Glomerular visceral epithelial cell (primary cell): ENCODE measurements around the gene GCNA.

Experiments
- DNase-seq: peaks from one replicate; pipeline ENCODE4 v3.0.0-alpha.2; 2016; ENCODE audit errors: extremely low spot score

Gene GCNA

DNA sequence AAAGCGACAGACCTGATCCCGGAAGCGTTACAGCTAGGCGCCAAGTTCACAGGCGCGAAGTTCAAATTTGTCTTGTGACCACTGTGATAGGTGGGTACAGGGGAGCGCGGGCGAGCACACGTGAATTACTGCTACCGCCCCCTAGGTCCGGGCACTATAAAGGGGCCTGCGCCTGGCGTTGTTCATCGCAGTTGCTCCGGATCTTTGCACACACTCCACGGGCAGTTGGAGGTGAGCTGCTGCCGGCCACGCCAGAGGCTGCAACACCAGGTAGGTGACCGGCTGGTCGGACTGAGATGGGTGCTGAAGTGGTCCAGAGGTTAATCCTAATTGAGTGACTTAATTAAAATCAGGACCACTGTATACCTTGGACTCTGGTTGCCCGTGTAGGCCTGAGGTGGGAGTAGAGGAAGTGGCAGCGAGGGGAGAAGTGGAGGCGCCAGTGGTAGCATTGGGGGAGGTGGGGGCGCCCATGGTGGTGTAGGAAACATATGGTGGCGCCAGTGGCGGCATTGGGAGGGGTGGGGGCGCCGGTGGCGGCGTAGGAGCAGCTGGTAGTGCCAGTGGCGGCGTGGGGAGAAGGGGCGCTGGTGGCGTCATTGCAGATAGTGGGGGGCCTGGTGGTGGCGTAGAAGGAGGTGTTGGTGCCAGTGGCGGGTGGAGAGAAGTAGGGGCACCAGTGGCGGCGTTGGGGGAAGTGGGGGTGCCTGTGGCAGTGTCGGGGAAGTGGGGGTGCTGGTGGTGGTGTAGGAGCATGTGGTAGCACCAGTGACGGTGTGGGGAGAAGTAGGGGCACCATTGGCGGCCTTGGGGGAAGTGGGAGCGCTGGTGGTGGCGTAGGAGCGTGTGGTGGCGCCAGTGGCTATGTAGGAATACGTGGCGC is at the start of gene GCNA:
Gene GCNA, plus strand, starts transcription at position 185 of the 883 bp plus-strand sequence. CDS start 2,385 bp downstream, outside the sequence.
- no peak for DNase-seq

GRCh38 chrX:71532078-71532752 is 46.0 kb upstream of the GCNA start:
- peak; percentile 57 for DNase-seq

DNA sequence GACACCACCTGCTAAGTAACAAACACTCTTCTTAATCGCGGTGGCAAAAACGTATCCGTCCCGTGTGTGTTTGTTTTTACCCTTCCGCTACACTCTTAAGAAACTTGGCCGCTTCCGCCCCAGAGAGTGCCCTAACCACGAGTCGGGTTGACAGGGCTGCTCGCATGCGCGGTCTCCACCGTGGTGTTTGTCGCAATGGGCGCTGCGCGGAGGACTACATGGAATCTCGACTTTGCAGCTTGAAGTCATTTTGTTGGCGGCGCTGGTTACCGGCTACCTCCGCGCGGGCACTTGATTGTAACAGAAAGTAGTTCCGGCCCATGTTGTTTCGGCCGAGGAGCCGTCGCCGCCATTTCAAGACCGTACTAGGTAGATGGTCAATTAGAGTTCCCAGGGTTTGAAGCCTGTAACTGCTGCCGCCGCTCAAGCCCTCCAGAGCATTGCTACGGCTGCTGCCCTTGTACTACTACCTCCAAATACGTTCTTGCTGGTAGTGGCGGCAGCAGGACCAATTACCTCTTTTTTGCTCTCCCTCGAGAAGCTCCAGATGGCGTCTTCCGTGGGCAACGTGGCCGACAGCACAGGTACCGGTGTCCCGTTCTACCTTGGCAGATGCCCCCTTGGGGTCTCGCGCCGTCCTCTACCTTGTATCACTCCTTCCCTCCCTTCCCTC is 45.3 kb upstream of the GCNA start, which contains the start of gene OGT:
Gene OGT, plus strand, starts transcription at position 352 of the 673 bp plus-strand sequence. Its CDS starts 196 bp downstream, at position 548.
- peak; percentile 91 for DNase-seq

DNA sequence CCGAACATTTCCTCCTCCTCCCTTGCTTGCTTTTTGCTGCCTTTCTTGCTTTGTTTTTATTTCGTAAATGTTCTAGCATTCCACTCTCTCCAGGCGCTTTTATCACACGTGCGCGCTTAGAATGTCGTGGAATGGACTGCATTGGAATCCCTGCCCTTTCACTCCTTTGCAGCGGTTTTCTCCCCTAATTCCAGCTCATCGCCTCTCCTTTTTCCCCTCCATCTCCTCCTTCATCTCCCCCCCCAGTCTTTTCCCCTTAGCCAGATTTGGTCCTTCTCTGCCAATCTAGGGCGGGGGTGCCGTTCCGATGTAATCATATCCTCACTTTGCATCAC is 44.8 kb upstream of the GCNA start:
- no peak for DNase-seq

DNA sequence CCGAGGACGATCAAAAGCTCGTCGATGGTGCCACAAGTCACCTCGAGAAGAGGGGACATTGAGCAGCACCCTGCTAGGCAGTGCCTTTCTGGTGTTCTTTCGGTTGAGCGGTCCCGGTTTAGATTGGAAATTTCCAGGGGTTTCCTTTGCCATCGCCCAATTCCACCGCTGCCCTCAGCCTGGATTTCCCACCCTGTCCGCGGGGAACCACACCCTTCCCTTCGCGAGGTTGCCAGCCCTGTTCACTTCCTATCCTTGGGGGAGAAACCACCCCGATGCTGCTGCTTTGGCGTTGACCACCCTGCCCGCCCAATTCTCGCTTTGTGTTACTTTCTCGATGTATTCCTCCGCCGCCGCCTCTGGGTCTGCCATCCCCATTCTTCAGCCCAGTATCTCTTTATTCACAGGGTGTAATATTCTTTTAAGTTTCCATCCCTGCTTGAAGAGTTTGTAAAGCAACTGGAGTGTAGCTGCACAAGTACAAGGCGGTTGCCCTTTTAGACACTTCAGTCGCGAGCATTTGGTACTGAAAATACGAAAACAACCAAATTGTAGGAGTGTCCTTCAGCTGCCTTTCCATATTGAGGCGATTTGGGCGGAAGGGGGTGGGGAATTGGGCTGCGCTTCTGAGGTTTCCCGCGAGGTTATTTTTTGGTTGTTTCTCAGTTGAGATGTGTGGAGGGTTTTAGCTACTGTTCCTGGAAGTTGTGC is 44.2 kb upstream of the GCNA start:
- DNase-seq = peak; percentile 42

DNA sequence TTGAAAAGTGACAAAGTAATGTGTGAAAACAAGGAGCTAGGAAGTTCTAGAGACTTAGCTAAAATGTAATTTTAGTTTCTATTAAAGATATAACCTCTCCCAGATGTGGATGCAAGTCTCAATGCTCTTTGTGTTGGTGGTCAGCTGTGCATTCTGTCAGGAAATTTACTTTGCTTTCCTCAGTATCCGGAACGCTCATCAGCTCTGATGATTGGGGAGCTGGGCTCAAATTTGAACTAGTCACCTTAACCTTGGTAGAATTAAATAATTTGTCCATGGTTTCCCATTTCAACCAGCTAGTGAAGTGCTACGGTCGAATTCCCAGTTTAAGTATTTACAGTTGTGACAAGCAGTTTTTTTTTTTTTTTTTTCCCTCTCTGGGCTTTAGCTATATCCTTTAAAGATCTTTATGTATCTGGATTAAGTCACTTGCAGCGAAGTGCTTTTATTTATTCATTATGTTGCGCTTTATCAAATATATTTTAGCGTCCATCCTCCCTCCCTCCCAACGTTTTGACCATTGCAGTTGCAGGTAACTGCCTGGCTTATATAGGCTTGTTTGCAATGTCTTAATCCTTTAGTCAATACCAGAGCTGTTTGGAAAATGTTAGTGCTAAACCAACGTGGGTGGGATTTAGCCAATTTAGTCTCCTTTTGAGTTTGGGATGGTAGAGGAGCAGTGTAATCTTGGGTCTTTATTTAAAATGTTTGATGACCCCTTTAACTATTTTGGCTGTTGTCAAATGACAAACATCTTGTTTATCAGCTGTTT is 43.3 kb upstream of the GCNA start:
- no peak for DNase-seq

DNA sequence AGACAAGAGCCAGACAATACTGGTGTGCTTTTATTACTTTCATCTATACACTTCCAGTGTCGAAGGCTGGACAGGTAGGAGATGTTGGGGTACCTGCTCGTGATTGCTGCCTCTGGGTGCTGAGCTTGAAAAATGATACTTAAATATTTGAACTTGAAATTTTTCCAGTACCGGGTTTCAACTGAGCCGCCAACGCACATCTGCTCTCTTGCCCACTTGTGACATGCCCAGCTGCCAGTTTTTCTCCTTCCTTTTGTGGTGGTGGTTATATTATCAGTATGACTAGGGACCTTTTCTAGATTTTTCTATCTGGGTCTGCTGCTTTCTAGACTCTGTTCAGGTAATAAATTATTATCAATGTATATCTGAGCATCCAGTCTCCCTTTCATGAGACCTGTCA is 42.0 kb upstream of the GCNA start:
- DNase-seq = no peak

DNA sequence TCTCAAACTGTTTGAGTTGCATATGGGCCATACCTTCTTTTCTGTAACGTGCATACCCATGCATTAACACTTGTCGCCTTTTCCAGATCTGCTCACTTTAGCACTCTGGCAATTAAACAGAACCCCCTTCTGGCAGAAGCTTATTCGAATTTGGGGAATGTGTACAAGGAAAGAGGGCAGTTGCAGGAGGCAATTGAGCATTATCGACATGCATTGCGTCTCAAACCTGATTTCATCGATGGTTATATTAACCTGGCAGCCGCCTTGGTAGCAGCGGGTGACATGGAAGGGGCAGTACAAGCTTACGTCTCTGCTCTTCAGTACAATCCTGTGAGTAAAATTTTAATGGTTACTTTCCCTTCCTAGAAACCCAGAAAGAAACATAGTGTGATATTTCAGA is 40.5 kb upstream of the GCNA start:
- no peak for DNase-seq

- no peak for DNase-seq
These were observed 37.4 kb upstream of the GCNA start for GRCh38 chrX:71540801-71541200.

DNA sequence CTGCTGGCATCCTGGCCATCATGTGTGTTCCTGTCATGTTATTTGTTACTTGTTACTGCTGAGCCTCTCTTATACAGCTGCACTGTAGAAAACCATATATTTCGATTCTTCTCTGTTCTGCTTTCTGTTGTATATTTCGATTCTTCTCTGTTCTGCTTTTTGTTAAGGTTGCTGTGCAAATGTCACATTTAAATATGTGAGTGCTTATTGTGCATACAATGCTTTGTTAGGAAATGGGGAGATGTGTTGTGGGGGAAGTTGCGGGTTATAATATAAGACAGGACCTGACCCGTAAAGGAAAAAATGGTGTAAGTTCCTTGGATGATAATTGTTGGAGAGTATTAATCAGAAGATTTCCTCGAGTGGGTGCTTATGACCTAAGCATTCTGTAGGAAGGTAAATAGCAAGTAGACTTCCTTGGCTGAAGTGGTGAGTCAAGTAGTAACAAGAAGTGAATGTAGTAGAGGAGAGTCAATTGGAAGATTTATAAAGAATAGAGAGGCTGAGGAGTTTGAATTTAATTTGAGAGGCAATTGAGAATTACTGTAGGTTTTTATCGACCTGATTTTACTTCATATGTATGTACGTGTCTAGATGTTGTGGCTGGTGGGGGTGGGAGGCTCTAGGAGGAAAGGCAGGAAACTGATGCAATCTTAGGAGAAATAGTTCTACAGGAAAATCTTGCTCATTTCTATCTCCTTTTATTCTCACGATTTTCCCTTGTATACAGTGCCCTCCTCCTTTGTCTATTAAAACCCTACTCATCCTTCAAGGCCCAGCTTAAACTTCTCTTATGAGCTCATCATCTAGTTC is 36.8 kb upstream of the GCNA start:
- peak; percentile 12 for DNase-seq

GRCh38 chrX:71542411-71542810 is 35.8 kb upstream of the GCNA start:
- DNase-seq = peak; percentile 12

DNA sequence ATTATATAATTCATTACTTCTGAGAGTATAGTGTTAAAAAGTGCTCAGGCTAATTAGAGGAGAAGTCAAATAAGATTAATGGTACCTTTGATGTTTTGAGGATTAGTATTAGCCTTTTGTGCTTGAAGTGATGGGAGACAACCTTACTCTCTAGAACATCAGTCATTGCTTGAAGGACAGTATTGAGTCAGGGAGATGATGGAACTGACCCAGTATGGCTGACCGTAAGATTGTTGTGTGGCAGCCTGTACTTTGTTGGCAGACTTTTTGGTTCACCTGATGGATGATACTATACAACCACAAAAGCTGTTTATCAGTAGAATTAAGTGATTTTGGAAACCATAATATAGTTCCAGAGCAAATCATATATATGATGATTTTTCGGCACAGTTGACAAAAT is 35.4 kb upstream of the GCNA start:
- DNase-seq = no peak

DNA sequence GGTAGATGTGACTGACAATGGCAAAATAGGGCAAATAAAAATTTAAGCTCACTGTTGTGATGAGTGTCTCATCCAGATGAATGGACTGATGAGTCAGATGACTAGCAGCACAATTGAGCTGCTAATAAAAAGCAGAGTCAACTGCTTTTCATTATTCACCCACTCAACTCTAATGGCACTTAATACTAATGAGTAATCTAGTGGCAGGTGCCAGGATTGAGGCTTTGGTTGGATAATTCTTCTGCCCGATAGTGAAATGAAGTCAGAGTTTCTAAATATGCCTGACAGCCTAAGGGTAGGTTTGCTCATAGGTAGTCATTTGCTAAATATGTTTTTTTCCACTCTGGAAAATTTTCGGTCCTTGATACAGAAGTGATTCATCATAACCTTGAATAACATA is 34.9 kb upstream of the GCNA start:
- peak; percentile 67 for DNase-seq

- no peak for DNase-seq
These were observed 32.9 kb upstream of the GCNA start for GRCh38 chrX:71545364-71545763.

DNA sequence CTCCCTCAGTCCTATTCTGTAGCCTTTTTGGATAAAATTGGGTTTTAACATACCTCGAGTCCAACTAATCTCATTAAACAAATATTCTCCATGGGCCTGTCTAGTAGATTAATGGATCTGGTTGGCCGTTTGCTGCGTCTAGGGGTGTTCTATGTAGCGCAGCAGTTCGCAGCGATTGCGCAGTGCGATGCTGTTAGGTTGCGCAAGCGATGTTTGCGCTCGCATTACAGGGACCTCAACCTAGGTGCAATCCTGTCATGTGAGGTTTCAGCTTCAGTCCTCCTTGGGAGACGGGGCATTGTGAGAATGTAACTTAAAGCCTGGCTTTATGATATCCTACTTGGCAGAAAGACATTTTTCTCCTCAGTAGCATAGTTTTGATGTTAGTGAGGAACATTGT is 31.4 kb upstream of the GCNA start:
- DNase-seq = no peak

DNA sequence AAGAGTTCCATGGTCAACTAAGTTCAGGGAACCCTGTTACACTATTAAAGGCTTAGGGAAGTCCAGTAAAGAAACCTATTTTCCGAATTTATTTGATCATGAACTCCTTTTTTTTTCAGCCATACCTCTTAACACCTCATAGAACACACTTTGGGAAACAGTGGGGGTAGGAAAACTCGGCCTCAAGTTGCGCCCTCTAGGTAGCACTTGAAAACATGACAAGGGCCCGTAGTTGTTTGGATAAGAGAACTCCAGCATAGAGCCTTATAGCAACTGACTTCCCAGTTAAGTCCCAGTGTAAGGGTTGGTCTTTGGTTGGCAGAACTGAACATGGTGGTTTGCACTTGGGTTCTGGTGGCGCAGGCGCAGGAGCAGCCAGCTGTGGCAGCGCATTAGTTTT is 30.9 kb upstream of the GCNA start:
- no peak for DNase-seq

DNA sequence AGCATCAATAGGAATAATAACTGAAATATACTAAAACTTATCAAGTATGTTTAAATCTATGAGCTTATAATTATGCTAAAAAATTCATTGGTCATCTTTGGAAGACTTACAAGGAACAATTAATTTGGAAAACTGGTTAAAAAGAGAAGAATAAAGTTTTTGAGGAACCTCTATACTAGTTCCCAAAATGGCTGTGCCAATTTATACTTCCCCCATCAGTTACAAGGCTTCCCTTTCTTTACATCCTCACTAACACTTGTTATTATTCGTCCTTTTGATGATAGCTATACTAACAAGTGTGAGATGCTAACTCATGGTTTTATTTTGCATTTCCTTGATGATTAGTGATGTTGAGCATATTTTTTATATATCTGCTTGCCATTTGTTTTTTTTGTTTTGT is 28.3 kb upstream of the GCNA start:
- DNase-seq = no peak

DNA sequence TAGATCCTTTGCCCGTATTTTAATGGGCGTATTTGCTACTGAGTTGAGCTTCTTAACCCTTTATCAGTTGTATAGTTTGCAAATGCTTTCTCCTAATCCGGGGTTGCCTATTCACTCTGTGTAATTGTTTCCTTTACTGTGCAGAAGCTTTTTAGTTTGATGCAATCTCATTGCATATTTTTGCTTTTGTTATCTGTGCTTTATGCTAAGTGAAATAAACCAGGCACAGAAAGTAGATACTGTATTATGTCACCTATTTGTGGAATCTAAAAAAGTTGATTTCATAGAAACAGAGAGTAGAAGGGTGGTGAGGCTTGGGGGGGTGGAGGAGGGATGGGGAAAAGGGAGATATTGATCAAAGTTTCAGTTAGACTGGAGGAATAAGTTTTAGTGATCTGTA is 27.7 kb upstream of the GCNA start:
- no peak for DNase-seq

GRCh38 chrX:71556036-71556435 is 22.2 kb upstream of the GCNA start:
- DNase-seq = peak; percentile 79

DNA sequence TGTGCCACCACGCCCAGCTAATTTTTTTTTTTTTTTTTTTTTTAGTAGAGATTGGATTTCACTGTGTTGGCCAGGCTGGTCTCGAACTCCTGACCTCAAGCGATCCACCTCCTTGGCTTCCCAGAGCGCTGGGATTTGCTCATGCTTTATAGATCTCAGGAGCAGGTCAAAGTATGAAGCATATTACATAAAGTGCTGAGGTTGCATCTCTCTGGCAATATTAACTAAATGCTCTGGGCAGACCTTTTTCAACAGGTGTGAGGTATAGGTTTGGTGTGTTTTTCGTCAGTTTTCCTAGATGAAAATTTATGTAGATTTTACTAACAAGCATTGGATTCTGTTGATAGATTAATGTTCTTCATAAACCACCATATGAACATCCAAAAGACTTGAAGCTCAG is 19.3 kb upstream of the GCNA start:
- DNase-seq = no peak
